ENCODE results near the gene GIMAP4.

GIMAP4 gene

DNA sequence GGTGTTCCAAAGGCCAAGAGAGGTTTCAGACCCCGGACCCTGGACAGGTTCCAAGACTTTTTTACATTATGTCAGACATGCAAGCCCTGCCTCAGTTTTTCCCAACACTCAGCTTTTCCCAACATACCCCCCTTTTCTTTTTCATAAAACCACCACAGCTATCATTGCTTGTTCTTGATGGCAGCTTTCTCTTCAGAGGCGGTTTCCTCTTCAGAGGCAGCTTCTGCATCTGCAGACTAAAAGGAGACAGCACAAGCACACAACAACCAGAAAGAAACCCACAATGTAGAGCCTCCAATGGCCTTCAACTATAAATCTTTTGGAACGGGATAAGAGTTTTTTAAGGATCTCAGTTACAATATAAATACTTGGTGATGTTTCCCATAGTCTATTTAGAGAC is 45.7 kb downstream of the GIMAP4 start:
- TF ChIP-seq REST (IDR thresholded peaks at IDR 0.05; ENCODE audit: insufficient read depth in 1 of 2, low read depth in 2 of 2, low read length in 2 of 2) (no peak), FOXP2 (optimal IDR thresholded peaks at IDR 0.05; ENCODE audit: borderline replicate concordance, extremely low read depth, extremely low read length, insufficient read depth) (no peak), POLR2AphosphoS5 (IDR thresholded peaks at IDR 0.05; ENCODE audit: low read depth, low read length) (no peak), TAF1 (IDR thresholded peaks at IDR 0.05; ENCODE audit: borderline replicate concordance, insufficient read depth, low read length) (no peak), SIN3A (IDR thresholded peaks at IDR 0.05; ENCODE audit: borderline replicate concordance, insufficient read depth, low read length) (no peak)

- TF ChIP-seq POLR2AphosphoS5 (IDR thresholded peaks at IDR 0.05; ENCODE audit: low read depth, low read length): no peak
- TF ChIP-seq REST (IDR thresholded peaks at IDR 0.05; ENCODE audit: insufficient read depth in 1 of 2, low read depth in 2 of 2, low read length in 2 of 2): no peak
- TF ChIP-seq FOXP2 (optimal IDR thresholded peaks at IDR 0.05; ENCODE audit: borderline replicate concordance, extremely low read depth, extremely low read length, insufficient read depth): no peak
- no peak for TF ChIP-seq TAF1 (IDR thresholded peaks at IDR 0.05; ENCODE audit: borderline replicate concordance, insufficient read depth, low read length)
- TF ChIP-seq SIN3A (IDR thresholded peaks at IDR 0.05; ENCODE audit: borderline replicate concordance, insufficient read depth, low read length): no peak
These were observed 46.7 kb downstream of the GIMAP4 start for GRCh38 chr7:150613880-150614279.

DNA sequence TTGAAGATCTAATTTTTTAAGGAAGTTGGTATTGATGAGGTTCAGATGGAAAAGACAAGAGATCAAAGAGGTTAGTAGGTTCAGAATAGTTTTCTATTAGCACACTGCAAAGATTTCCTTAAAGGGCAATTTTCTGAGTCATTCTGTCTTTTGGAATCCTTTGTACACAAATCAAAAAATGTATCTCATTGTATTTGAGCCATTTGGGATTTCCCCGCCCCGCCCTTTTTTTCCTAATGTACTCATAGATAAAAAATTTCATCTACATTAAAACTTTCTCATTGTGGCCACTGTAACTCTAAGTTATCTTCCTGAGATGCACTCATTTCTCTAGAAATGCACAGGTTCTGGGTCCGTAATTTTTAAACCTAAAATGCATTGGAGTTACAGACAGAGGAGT is 52.9 kb downstream of the GIMAP4 start:
- no peak for TF ChIP-seq POLR2AphosphoS5 (IDR thresholded peaks at IDR 0.05; ENCODE audit: low read depth, low read length)
- TF ChIP-seq TAF1 (IDR thresholded peaks at IDR 0.05; ENCODE audit: borderline replicate concordance, insufficient read depth, low read length): no peak
- TF ChIP-seq FOXP2 (optimal IDR thresholded peaks at IDR 0.05; ENCODE audit: borderline replicate concordance, extremely low read depth, extremely low read length, insufficient read depth): no peak
- no peak for TF ChIP-seq SIN3A (IDR thresholded peaks at IDR 0.05; ENCODE audit: borderline replicate concordance, insufficient read depth, low read length)
- TF ChIP-seq REST (IDR thresholded peaks at IDR 0.05; ENCODE audit: insufficient read depth in 1 of 2, low read depth in 2 of 2, low read length in 2 of 2): no peak

DNA sequence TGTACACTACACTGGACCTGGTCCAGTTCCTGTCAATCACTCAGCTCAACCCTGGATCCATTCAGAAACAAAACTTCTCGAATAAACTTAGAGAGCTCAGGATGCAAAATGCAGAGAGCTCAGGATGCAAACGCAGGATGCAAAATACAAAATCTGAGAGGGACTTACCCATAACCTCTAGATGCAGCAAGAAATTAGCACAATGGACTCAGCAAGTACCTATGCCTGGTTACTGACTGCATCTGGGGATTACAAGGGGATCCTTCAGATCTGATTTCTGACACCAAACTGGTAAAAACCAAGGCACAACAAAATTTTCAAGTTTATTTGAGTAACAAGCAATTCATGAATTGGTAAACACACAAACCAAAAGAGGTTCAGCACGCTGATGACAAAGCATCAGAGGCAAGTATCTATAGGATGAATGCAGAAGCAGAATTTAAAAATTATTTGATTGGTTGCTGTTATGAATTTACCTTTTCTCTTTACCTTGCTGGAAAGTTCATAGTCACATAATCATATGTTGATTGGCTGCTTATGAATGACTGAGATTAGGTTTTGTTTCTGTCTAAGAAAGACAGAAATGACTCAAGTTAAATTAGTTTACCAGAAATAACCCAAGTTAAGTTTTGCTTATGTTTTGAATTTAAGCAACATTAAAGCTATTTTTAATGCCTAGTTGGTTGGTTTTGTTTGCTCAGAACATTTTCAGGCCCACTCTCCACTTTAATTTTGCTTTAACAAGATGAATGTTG is 53.6 kb downstream of the GIMAP4 start:
- TF ChIP-seq SIN3A (IDR thresholded peaks at IDR 0.05; ENCODE audit: borderline replicate concordance, insufficient read depth, low read length) (no peak), POLR2AphosphoS5 (IDR thresholded peaks at IDR 0.05; ENCODE audit: low read depth, low read length) (no peak), REST (IDR thresholded peaks at IDR 0.05; ENCODE audit: insufficient read depth in 1 of 2, low read depth in 2 of 2, low read length in 2 of 2) (no peak), FOXP2 (optimal IDR thresholded peaks at IDR 0.05; ENCODE audit: borderline replicate concordance, extremely low read depth, extremely low read length, insufficient read depth) (no peak), TAF1 (IDR thresholded peaks at IDR 0.05; ENCODE audit: borderline replicate concordance, insufficient read depth, low read length) (no peak)
